ENCODE measurements around the gene TUBB3.
"Not testable (repeated sequence)": the region's sequence is repeated elsewhere in the genome, so short reads cannot be mapped to it uniquely, and the experiment has no call there.

TUBB3 gene

DNA sequence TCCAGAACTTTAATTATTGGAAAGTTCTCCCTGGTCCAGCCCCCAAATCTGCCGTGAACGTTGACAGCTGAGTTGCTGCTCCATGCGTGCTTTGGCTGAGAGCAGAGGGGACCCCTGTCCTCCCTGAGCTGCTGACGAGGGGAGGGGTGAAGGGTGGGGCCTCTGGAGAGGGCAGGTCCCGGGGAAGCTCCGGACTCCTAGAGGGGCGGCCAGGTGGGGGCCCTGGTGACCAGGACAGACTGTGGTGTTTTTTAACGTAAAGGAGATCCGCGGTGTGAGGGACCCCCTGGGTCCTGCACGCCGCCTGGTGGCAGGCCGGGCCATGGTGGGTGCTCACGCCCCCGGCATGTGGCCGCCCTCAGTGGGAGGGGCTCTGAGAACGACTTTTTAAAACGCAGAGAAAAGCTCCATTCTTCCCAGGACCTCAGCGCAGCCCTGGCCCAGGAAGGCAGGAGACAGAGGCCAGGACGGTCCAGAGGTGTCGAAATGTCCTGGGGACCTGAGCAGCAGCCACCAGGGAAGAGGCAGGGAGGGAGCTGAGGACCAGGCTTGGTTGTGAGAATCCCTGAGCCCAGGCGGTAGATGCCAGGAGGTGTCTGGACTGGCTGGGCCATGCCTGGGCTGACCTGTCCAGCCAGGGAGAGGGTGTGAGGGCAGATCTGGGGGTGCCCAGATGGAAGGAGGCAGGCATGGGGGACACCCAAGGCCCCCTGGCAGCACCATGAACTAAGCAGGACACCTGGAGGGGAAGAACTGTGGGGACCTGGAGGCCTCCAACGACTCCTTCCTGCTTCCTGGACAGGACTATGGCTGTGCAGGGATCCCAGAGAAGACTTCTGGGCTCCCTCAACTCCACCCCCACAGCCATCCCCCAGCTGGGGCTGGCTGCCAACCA is 4.4 kb upstream of the TUBB3 start, which contains the start of gene MC1R:
Gene MC1R, plus strand, starts transcription at position 410 of the 895 bp plus-strand sequence. Its CDS starts 397 bp downstream, at position 807.
- no peak for DNase-seq (ENCODE audit: low spot score)

DNA sequence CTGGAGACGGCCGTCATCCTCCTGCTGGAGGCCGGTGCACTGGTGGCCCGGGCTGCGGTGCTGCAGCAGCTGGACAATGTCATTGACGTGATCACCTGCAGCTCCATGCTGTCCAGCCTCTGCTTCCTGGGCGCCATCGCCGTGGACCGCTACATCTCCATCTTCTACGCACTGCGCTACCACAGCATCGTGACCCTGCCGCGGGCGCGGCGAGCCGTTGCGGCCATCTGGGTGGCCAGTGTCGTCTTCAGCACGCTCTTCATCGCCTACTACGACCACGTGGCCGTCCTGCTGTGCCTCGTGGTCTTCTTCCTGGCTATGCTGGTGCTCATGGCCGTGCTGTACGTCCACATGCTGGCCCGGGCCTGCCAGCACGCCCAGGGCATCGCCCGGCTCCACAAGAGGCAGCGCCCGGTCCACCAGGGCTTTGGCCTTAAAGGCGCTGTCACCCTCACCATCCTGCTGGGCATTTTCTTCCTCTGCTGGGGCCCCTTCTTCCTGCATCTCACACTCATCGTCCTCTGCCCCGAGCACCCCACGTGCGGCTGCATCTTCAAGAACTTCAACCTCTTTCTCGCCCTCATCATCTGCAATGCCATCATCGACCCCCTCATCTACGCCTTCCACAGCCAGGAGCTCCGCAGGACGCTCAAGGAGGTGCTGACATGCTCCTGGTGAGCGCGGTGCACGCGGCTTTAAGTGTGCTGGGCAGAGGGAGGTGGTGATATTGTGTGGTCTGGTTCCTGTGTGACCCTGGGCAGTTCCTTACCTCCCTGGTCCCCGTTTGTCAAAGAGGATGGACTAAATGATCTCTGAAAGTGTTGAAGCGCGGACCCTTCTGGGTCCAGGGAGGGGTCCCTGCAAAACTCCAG is 3.4 kb upstream of the TUBB3 start:
- DNase-seq (ENCODE audit: low spot score): no peak

DNA sequence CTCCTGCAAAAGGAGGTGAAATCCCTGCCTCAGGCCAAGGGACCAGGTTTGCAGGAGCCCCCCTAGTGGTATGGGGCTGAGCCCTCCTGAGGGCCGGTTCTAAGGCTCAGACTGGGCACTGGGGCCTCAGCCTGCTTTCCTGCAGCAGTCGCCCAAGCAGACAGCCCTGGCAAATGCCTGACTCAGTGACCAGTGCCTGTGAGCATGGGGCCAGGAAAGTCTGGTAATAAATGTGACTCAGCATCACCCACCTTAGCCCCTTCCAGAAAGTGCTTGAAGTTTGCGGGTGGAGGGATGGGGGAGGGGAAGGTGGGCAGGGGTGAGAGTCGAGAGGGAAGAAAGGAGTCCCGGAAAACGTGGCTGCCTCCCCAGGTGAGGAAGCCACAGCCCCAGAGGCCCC is 2.4 kb upstream of the TUBB3 start:
- no peak for DNase-seq (ENCODE audit: low spot score)

DNA sequence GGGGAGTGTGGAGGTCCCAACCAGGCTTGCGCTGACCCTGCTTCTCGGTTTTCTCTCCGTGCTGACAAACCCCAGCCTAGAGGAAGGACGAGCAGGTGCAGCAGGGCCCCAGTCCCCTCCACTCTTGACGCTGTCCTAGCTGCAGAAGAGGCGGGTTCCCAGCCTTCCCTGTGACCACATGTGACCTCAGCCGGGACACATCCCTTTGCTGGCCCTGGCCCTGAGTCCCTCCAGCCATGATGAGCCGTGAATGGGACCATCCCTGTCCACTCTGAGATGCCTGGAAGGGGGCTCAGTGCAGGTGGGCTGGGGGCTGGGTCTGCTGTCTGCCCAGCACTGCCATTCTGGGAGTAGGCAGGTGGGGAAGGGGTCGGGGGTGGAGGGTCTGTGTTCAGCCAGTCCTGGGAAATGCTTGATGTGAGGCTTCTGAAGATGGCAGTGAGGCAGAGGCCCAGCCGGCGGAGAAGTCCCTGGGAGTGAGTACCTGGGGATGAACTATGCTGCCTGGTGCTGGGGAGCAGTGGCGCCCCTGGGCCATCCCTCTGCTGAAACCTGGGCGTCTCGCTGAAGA is 1.9 kb upstream of the TUBB3 start:
- DNase-seq (ENCODE audit: low spot score): no peak

DNA sequence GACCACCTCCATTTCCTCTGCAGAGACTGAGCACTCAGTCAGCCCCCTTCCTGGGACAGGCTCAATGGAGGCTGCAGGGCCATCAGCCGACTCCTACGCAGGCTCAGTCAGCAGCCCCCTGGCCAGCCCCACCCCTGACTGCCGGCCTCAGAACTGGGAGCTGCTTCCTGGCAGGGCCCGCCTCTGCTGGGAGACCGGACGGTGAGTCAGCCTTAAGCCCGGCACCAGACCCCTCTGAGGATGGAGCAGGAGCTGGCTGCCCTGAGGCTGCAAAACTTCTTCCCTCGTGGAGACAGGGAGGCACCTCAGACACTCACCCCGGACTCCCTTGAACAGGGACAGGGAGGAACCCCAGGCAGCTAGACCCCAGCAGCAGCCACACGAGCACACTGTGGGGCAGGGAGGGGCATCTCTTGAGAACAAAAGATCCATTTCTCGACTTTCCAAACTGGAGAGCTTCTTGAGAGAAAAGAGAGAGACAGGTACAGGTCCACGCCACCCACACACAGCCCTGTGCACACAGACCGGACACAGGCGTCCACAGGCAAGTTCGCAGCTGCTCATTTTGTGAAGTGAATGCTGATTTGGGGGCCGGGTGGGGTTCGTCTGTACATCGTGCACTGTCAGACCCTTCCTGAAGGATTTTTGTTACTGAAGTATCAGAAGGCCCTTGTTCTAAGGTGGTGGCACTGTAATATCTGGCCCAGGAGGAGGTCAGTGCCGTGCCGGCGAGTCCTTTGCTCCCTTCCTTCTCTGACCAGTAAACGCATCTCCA is 1.3 kb upstream of the TUBB3 start:
- DNase-seq (ENCODE audit: low spot score): peak; percentile 47

DNA sequence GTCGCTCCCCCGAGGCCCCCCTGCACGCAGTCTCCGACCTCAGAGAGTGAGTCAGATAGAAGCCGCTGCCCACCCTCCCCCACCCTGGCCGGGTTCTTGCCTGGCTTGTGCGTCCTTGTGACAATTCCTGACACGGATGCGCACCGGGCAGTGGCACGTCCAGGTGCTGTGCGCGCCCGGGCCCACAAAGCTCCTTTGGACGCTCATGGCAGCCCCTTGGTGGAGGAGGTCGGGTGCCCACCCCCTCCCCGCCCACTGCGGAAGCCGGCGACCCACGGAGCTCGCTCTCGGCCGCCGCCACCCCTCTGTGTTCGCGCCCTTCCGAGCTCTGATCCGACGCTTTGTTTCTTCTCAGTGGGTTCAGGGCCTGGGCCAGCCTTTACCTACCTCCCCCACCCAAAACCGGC is 662 bp upstream of the TUBB3 start:
- peak; percentile 24 for DNase-seq (ENCODE audit: low spot score)

DNA sequence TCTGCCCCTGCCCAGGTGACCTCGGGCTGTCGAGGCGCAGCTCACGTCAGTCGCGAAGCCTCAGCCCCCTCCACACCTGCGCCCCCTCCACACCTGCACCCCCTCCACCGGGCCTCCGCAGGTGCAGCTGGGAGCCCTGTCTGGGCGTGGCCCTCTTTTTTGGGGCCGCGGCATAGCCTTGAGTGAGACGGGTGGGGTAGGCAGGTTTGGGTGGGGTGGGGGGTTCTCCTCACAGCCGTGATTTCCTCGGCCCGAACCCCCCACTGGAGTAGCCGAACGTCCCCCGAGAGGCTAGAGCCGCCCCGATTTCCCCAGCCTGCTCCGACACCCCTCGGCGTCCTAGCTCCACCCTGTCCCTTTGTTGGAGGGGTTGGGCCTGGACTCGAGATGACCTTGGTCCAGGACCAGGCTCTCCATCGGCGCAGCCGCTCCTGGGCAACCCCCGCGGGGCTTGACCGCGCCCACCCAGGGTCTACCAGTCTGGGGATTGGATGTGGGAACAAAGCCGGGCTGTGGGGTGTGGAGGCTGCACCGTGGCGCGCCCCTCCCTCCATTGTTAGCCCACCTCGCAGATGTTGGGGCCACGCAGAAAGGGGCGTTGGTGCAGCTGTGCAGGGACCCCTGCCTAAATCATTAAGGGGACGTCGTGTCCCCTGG is 626 bp downstream of the TUBB3 start:
- no peak for DNase-seq (ENCODE audit: low spot score)

DNA sequence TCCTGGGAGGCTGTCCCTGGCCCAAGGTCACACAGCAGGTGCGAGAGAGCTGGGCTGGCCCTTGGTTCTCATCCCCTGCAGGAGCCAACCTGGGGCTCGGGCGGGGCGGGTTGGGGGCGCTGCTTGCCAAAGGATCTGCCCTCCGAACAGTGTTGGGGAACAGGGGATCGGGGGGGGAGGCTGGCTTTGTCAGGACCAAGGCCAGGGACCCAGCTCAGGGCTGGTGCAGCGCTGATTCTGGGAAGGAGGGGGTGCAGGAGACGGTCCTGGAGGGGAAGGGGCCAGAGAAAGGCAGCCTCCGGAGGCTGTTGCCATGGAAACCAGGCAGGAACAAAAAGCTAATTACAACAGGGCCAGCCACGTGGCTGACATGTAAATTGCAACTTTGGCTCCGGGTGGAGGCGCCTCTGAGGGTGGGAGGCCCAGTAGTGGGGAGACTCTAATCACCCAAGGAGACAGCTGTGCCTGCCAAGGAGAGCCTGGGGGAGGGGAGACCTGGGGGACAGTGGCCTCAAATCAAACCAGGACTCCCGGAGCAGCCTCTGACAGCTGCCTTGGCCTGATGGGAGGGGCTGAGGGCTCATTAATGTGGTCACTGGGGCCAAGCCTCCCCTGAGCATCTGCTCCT is 1.3 kb downstream of the TUBB3 start:
- no peak for DNase-seq (ENCODE audit: low spot score)

DNA sequence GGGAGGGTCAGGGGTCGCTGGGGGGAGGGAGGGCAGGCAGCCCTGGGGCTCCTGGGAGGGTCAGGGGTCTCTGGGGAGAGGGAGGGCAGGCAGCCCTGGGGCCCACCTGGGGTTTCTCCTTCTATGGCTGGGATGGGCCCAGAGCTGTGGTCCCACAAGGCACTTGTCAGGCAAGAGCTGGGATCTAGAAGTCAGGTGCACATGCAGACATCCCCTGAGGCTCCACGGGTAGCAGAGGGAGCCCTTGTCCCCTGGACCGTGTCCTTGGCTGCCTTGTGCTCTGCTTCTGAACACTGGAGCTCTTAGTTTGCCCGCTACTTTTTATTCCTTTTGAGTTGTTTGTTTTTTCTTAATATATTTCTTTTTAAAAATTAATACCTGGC is 1.8 kb downstream of the TUBB3 start:
- no peak for DNase-seq (ENCODE audit: low spot score)

DNA sequence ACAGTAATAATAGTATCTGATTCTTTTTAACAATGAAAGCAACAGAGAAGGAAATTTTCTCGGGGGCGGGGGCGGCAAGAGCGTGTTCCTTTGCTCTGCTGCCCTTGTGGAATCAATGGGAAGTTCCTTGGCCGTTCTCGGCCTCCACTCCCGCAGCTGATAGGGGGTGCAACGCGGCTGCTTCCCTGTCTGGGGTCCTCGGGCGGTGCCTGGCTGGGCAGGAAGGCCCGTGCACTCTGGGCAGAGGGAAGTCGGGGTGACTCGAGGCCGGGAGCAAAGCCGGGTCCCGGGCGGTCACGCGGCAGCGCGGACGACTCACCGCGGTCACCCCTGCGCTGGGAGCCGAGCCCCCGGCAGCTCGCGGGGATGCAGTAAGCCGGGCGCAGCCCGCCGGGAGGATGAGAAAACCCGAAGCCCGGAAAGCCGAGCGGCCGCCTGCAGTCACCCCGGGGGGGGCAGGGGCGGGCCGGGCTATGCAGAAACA is 2.5 kb downstream of the TUBB3 start:
- DNase-seq (ENCODE audit: low spot score): no peak

DNA sequence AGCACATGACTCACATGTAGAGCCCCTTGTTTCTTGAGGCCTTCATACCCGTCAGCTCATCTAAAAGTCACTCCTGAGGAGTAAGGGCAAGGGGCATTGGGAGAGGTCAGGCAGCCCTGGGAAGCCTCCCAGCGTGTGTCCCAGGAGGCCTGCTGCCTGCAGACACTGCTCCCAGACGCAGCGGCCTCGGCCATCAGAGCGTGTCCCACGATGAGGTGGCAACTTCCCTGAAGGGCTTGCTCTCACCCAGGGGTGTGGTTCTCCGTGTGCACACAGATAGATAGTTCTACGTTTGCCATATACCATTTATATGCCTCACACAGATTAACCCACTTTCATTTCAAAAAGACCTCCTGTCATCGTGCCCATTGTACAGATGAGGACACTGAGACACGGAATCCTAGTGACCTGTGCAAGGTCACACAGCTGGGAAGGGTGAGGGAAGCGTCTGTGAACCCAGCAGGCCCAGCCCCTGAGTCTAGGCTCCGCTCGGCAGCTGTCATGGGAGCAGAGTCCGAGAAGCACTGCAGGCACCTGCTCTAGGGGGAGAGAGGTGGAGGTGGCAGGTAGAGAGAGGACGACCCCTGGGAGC is 8.3 kb downstream of the TUBB3 start:
- DNase-seq (ENCODE audit: low spot score): no peak

DNA sequence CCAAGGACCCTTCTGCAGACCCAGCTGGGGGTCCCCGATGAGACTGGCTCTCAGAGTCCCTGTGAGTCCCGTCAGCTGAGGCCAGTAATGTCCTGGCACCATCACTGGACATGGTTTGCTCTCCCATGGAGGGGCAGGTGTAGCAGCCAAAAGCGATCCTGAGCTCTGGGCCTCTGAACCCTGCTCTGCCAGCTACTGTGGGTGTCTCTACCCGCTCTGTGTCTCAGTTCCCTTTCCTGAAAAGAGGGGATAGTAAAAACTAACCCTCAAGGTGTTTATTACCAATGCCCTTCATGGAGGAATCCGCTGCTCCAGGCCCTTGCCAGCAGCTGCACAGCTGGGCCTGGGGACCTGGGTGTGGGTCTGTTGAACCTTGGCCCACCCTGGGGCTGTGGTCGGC is 8.8 kb downstream of the TUBB3 start:
- DNase-seq (ENCODE audit: low spot score): no peak

DNA sequence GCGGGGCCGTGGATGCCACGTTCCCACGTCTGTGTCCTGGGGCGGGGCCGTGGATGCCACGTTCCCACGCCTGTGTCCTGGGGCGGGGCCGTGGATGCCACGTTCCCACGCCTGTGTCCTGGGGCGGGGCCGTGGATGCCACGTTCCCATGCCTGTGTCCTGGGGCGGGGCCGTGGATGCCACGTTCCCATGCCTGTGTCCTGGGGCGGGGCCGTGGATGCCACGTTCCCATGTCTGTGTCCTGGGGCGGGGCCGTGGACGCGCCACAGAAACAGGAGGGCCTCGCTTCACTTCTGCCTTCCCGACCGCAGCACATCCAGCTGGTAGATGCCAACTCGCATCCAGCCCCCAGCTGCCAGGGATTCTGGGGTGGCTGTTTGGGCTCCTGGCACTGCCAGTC is 10.9 kb downstream of the TUBB3 start:
- not testable (repeated sequence) for DNase-seq (ENCODE audit: low spot score)

DNA sequence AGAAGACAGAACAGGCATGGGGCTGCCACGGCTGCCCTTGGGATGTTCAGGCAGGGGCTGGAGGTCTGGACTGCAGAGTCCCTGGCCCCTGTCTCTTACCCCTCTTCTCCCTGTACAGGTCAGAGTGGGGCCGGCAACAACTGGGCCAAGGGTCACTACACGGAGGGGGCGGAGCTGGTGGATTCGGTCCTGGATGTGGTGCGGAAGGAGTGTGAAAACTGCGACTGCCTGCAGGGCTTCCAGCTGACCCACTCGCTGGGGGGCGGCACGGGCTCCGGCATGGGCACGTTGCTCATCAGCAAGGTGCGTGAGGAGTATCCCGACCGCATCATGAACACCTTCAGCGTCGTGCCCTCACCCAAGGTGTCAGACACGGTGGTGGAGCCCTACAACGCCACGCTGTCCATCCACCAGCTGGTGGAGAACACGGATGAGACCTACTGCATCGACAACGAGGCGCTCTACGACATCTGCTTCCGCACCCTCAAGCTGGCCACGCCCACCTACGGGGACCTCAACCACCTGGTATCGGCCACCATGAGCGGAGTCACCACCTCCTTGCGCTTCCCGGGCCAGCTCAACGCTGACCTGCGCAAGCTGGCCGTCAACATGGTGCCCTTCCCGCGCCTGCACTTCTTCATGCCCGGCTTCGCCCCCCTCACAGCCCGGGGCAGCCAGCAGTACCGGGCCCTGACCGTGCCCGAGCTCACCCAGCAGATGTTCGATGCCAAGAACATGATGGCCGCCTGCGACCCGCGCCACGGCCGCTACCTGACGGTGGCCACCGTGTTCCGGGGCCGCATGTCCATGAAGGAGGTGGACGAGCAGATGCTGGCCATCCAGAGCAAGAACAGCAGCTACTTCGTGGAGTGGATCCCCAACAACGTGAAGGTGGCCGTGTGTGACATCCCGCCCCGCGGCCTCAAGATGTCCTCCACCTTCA is 11.7 kb downstream of the TUBB3 start:
- no peak for DNase-seq (ENCODE audit: low spot score)

DNA sequence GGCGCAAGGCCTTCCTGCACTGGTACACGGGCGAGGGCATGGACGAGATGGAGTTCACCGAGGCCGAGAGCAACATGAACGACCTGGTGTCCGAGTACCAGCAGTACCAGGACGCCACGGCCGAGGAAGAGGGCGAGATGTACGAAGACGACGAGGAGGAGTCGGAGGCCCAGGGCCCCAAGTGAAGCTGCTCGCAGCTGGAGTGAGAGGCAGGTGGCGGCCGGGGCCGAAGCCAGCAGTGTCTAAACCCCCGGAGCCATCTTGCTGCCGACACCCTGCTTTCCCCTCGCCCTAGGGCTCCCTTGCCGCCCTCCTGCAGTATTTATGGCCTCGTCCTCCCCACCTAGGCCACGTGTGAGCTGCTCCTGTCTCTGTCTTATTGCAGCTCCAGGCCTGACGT is 12.5 kb downstream of the TUBB3 start:
- DNase-seq (ENCODE audit: low spot score): not testable (repeated sequence)

DNA sequence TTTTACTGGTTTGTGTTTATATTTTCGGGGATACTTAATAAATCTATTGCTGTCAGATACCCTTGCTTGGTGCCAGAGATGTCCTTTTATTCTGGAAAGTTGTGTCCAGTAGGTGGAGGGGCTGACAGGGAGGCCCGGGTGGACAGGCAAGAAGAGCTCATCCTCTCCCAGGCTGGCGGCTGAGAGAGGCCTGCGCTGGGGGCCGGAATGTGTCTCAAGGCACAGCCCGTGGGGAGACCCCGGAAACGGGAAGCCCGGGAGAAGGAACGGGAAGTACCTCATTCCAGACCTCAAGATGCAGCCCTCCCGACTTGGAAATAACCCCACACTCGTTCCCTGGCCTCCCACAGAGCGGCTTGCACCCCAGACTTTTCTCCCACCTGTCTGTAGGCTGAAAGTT is 12.9 kb downstream of the TUBB3 start:
- no peak for DNase-seq (ENCODE audit: low spot score)

DNA sequence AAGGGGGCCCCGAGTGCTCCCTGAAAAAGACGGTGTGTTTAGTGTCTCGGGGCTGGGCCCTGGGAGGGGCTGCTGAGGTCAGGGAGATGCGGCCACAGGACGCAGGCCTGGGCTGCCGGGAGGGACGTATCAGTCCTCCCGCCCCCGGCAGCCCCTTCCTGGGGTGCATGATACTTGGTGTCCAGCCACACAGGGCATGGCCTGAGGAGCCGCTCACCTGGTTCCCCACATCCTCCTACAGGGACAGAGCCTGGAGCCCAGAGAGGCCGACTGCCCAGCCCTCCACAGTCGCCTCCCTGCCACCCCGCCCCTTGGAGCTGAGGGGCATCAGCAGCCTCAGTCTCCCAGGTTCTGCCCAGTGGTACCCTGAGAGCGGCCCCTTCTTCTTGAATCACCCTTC is 13.4 kb downstream of the TUBB3 start:
- no peak for DNase-seq (ENCODE audit: low spot score)

DNA sequence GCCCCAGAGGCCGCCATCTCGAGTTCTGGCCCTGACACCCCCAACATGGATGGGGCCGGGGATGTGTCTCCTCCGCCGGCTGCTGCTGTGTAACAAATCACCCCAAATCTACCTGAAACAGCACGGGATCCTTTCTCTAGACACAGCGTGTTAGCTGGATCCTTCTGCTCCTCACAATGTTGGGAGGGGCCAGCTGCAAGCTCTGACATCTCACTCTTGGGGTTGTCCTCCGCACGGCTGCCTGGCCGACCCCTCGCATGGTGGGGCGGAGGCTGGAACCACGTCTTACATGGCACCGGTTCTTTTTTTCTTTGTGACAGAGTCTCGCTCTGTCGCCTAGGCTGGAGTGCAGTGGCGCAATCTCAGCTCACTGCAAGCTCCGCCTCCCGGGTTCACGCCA is 13.8 kb downstream of the TUBB3 start:
- no peak for DNase-seq (ENCODE audit: low spot score)

Measured in LoVo (cell line).